Inflammatory macrophage (primary cell): ENCODE results near the gene GTF3C1.
A peak's percentile ranks its signal among the peaks of the same experiment; 100 is the strongest.

Experiments used
- DNase-seq, 2 donors: peaks; one replicate each; pipeline ENCODE4 v3.0.0-alpha.2; 2020 to 2022

Gene GTF3C1

DNA sequence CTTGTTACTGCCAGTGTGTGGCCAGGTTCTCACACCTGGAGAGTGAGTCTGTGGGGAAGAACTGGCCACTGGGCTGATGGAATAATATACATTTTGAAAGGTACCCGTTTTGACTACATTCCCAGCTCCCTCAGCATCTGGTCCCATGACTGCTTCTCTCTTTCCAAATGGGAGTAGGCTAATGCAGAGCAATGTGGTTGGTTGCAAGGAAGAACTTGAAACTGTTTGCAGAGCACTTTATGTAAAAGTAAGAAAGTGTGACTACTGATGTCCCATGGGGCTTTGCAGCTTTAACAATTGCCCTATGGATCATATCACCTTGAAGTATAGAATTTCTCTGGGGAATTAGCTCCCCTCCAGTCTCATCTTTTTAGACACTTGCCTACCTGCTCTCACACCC, 9.2 kb upstream of the GTF3C1 start:
- DNase-seq, result no peak

DNA sequence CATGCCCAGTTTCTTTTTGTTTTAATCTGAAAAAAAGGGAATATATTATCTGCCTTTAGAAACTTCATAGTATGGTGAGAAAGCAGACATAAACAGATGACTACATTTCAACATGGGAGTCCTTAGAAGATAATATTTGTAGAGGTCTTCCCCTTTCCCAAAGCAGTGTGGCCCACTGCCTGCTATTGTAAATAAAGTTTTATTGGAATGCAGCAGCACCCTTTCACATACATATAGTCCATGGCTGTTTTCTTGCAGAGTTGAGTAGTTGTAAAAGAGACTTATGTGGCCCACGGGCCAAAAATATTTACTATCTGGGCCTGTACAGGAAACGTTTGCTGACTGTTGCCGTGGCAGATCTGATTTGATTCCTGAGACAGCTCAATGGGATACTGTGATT, 8.7 kb upstream of the GTF3C1 start:
- no peak for DNase-seq

DNA sequence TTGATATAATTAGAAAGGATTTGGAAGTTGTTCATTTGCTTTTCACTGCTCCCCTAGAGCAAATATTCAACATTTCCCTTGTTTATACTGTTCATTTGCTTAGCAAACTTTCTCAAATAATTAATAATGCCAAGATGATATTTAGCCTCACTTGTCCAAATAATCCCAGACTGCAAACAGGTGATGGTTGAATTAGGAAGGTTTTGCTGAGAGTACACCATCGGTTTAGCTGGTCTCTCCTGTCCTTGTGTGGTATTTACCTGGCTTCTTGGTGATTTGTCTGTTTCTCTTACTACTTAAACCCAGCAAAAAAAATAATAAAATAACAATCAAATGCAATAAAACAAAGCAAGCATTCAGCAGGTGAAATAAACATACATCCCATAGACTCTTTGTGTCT, 6.8 kb upstream of the GTF3C1 start:
- no peak for DNase-seq

DNA sequence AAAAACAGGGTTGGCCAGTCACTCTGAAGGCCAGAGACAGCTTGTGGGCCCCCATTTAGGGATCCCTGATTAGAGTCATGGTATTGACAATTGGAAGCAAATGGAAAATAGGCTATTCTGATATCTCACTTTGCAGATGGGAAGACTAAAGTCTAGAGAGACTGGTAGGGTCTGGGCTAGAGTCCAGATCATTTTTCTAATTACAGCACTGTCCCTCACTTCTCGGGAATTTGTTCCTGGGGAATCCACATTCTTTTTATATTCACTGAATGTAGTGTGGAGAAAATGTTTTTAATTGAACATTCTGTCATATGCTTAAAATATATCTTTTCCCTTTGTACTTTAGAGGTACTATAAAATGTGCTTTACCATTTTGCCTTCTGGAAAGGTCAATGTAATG, 1.3 kb upstream of the GTF3C1 start:
- DNase-seq, result no peak

DNA sequence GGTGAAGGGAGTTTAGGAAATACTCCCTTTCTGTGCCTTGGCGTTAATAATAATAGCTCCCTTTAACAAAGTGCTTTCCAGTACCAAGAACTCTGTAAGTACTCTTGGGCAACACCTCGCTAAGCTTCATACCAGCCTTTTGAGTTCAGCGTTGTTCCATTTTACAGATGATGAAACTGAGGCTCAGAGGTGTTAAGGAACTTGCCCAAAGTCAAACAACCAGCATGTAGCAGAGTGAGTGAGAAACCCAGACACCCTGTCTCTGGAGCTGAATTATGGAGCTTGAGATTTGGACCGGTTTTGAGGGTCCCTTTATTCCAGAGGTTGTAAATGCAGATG, 838 bp upstream of the GTF3C1 start:
- no peak for DNase-seq

DNA sequence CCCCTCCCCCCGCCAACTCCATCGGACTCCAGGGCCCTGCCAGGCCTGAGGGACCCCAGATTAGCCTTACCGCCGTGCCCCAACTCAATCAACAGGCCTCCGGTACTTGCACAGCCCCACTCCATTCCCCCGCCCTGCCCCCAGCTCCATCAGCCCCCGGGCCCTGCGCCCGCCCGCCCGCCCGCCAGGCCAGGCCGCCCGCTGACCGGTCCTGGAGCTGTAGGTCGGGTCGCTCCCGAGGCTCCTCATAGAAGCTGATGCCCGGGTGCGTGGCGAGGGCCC, 308 bp downstream of the GTF3C1 start:
- no peak for DNase-seq

DNA sequence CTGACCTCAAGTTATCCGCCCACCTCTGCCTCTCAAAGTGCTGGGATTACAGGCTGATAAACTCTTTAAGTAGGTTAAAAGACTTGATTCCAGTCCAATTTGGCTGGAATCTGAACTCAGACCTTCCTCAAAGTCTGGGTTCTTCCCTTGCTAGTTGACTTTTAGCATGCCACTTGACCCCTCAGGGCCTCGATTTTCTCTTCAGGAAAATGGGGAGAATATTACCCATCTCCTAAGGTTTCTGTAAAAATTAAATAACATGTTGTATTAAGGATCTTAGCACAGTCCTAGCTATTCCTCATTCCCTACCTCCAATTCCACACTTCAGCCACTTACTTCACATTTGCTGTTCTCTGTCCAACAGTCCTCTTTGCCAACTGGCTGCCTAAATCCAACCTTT, 1.9 kb downstream of the GTF3C1 start:
- DNase-seq, result no peak

DNA sequence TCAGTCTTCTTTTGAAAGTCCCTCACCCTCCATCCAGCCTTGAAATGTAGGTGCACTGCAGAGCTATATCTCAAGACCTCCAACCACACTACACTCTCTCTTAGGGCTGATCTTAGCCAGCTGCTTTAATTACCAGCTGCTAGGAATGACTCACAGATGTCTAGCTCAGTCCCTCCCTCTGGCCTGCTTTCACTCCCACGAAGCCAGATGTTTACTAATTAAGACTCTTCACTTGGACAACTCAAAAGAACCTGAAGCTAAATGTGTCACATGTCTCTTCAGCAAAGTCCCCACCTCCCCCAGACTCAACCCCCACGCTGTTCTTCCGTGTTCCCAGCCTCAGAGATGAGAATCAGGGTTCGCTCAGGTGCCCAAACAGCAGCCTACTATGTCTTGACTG, 2.6 kb downstream of the GTF3C1 start:
- DNase-seq, result no peak

DNA sequence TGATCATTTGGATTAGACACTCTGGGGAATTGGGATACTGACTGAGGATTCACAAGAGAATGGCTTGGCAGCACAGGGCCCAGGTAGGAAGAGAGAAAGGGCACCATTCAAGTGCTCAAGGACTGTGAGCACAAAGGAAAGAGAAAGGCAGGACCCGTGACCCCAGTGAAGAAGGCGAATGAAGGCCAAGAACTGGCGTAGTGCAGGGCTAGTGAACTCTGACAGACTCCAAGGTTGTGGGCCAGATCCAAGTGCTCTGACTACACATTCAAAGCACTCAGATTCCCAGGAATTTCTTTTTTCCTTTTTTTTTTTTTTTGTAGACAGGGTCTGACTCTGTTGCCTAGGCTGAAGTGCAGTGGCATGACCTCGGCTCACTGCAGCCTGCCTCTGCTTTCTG, 5.0 kb downstream of the GTF3C1 start:
- DNase-seq, result no peak

DNA sequence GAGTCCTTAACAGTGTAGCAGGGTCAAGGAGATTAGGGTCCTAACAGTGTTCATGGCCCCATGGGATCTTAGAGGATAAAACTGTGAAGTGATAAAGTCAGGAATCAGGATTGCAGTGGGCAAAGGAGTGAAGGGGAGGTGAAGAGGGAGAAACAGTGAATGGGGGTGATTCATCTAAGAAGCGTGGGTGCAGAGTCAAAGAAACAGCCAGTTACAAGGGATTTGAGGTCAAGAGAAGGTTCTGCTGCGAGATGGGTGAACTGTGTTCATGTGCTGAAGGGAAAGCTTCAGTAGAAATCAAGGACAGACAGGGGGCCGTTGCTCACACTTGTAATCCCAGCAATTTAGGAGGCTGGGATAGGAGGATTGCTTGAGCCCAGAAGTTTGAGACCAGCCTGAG, 5.9 kb downstream of the GTF3C1 start:
- no peak for DNase-seq

DNA sequence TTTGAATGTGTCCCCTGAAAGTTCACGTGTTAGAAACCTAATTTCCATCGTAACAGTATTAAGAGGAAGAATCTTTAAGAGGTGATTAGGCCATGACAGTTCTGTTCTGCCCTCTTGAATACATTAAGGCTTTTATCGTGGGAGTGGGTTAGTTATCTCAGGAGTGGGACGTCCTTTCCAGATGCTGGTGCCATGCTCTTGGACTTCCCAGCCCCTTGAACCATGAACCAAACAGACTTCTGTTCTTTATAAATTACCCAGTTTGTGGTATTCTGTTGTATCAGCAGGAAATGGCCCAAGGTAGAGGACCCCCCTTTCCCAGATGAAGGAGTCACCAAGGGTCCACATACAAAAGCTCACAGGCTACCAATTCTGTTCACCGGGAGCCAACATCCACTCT, 10.1 kb downstream of the GTF3C1 start:
- no peak for DNase-seq

DNA sequence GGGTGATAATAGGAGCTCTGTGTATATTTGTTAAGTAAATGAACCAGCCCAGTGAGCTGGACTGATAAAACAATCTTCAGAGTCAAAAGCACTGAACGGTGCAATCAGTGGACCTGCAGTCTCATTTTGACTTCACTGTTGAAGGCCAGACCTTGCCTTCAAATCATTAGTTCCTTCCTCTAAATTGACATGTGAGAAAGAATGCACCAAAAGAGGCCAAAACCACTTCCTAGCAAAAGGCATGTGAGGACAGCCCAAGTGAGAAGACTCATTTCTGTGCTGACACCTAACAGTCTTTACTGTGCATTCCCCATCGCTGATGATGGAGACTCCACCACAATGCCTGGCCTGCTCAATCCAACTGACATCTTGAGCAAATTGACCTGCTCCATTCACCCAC, 10.6 kb downstream of the GTF3C1 start:
- DNase-seq, result no peak

DNA sequence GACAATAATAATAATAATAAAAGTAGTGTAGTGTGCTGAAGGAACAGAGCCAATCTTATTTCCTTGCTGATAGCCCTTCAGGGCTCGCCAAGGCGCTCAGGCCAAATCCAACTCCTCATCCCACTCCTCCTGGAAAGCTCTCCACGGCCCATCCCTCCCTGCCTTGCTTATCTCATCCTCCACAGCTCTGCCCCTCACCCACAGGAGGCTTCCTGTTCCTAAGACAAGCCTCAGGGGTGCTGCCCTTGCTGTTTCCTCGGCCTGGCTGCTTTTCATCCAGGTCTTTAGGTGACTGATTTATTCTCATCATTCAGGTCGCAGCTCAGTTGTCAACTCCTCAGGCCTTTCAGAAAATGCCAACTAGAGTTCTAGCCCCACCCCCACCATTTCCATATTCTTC, 11.2 kb downstream of the GTF3C1 start:
- no peak for DNase-seq

DNA sequence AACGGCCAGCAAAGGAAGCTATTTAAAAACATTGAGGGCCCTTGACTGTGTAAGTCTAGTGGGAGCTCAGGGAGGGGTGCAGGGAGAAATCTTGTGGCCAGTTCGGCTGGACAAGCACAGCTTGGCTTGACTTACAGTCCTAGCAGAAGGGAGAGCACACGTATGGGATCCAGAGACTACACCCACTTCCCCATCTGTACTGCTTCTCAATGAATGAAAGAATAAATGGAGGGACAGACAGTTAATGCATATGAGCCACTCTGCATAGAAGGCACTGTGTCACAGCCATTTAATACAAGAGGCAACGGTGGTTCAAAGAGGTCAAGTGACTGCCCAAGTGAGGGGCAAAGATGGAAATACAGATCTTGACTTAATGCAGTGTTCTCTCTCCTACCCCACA, 15.5 kb downstream of the GTF3C1 start:
- DNase-seq, result no peak

DNA sequence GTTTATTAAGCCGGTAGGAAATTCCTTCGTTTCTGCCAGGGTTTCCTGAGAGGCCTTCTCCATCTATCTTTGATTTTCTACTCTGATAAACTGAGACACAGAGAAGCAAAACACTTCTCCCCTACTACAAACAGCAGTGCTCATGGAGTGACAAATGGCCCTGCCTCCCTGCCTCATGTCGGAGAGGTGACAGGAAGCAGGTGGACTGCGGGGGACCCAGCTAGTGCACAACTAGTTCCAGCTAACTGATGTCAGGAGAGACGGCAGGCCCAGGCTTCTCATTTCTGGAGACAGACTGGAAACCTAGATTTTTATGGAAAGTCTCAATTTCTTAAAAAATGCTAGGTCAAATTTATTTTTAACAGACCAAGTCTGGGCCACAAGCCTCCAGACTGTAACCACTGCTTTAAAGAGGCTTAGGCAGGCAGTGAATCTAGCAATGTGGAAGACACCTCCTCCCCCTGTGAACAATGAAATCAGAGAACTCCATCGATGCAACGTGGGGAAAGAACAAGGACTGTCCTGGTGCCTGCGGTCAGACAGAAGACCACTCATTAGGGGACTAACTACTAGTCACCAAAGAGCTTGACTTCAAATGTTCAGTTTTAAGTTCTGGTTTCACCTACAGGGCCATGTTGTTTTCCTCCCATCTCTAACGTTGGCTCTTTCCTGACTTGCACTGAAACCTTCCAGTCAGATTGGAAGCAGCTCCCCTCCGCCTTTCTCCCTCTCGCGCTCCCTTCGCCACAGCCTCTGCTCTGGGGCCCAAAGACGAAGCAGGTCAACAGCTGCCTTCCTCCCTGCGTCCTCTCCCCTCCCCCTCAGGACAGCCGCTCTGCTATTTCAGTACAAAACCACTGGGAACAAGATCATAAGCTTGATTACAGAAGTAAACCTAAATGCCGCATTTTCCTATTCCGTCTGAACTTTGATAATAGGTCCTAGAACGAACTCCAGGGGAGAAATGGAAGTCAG, 17.6 kb downstream of the GTF3C1 start:
- no peak for DNase-seq

DNA sequence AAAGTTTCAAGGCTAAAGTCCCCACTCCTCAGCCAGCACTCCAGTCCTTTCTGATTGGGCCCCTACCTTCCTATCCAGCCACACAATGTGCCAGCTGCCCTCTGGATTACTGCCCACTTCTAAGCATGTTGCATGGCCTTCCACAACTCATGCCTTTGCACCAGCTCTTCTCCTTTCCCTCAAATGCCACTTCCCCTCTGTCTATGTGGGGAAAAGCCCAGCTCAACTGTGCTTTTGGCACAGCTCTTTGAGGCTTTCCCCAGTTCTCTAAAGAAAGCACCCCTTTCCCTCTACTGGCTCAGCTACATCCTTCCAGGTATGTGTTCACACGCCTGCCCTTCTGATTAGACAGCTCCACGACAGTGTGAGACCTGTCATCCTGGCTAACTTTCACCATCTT, 18.5 kb downstream of the GTF3C1 start:
- peak in 1 of 2 donors; percentile 43 for DNase-seq

DNA sequence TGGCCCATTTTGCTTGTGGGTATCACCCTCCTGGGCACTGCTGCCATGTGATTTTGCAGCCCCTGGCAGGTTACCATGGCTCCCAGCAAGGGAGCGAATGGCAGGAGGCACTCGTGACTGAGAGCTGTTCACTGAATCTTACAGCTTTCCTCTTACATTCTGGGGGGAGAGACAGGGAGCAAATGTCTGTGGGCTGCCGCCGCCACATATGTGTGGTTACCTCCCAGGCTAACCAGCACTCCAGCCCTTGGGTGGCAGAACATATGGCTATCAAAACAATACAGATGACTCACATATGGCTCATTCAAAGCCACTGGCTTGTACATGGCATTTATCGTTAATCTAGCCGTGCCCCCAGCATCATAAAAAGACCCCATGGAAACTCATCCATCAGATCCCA, 19.8 kb downstream of the GTF3C1 start:
- no peak for DNase-seq

DNA sequence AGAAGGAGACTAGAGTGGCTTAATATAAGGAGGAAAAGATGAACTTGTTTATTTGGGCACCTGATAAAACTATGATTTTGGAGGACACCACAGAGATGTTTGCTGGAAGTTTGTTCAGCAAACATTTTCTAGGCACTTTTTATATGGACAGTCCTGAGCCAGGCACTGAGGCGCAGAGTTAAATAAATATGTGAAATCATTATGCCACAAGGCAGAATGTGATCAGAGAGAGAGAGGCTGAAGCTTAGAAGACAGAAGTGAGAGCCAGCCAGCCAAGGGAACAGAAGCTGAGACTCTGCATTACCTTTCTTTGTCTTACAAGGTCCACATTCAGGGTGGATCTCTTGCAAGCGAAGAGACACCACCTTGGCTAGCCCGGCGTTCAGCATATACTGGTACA, 21.4 kb downstream of the GTF3C1 start:
- DNase-seq, result no peak

DNA sequence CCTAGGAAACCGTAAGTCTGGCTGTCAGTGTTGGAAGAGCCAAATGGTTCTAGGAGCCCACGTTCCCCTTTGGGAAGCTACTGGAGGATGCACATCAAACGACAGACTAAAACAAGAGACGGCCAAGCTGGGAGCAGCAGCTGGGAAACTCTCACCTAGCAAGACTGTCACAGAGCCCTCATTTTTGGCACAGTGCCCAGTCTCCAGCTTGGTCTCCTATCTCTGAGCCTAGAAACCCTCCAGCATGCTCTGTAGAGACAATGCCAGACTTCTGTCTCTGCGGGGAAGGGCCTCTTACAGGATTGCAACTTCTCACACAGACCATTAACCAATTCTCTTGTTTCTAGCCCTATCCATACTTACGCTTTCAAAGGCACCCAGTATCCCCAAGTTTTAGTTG, 23.5 kb downstream of the GTF3C1 start:
- DNase-seq, result no peak

DNA sequence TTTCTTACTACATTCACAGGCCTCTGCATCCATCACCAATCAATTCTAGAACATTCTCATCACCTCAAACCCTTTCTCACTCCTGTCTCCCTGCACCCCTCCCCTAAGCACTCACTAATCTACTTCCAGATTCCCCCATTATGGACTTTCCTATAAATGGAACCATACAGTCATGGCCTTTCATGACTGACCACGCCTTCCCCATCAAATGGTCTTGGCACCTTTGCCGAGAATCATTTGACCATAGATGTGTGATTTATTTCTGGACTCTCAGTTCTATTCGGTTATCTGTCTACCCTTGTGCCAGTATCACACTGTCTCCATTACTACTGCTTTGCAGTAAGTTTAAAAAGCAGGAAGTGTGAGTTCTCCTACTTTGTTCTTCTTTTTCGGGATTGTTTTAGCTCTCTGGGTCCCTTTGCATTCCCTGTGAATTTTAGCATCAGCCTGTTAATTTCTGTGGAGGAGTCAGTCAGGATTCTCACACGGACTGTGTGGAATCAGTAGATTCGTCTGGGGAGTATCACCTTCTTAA, 27.5 kb downstream of the GTF3C1 start:
- DNase-seq, result no peak

DNA sequence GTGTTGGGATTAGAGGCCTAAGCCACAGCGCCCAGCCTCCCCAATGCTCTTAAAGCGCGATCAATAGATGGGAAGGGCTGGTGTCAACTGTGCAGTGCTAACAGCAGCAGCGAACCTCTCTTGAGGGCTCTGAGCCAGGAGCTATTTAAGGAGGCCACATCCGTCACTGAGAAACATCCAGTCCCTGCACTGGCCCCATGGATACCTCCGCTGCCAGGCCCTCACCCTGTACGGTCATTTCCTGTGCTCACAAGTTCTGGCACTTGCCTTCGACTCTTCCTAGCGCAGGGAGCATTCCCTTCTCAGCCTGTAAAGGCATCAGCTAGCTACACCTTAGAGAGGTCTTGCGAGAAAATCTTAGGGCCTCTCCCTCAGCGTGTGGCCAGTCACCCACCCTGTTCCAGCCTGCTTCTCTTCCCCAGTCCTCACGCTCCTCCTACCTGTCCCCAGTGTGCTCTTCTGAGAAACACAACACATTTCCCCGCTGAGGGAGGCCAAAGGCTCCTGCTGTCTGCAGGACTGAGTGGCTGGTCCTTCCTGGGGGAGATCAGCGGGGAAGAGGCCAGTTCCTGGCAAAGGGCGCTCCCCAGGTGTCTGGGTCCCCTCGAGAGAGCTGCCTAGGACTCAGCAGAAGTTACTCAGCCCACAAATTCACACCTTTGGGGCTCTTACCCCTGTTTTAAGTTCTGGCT, 28.6 kb downstream of the GTF3C1 start:
- no peak for DNase-seq

DNA sequence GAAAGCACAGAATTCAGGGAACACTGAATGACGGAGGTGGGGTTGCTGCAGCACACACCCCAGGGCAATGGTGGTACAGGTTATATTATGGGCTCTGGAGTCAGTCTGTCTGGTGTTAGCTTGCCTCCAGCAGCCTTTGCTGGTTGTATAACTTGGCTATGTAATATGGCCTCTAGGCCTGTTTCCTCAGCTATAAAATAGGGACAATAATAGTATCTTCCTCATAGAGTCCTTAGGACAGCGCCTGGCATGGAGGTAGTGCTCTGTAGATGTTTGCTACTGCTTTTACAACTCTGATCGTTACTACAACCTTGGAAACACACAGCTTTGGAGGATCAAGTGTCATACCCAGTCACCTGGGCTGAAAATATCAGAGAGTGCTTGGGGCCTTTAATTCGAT, 31.5 kb downstream of the GTF3C1 start:
- DNase-seq, result no peak

DNA sequence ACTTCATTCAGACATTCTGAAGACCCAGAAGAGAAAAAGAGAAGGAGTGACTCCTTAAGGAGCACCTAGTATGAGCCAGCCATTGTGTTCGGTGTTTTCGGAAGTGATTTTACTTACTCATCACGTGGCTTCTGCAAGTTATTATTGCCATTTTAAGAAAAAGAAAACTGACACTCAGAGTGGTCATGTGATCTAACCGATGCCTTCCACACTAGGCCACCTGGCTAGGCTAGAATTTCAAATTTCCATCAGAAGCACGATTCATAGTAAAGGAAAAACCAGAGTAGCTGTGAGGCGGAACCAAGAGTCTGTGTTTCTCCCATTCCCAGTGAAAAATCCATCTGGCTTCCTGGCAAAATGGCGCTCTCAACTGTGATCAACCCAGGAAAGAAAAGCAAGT, 32.0 kb downstream of the GTF3C1 start:
- DNase-seq, result no peak

DNA sequence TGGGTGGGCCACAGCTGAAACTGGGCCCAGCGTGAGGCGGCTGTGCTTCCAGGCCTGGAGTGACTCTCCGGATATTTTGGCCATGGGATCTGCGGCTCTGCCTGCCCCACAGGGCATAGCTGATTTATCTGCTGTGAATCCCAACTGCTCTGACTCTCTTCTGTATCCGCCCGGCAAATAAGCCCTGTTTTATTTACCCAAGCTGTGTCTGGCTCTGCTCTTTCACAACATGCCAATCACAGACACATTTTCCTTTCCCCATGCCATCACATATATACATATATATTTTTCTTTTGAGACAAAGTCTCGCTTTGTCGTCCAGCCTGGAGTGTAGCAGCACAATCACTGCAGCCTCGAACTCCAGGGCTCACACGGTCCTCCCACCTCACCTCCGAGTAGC, 33.3 kb downstream of the GTF3C1 start:
- no peak for DNase-seq
